Stomach (tissue), 9 donors: ENCODE results near the gene MGME1. TPM values are rescaled to one million over a fixed set of nuclear protein-coding genes. Genes with fewer than 3 reads are reported as not detected.

Experiments used
- DNase-seq, 2 donors: peaks; one replicate each; pipeline versions ENCODE4 v3.0.0 to v3.0.0-alpha.2; 2013 to 2019
- H3K27ac ChIP-seq, 5 donors: fragments of 200-600 bp in 4 of 5; sonication (generic) in 4 of 5; one replicate each; pipeline ENCODE4 v1.5.1; 2013 to 2019; ENCODE audit warnings: mild to moderate bottlenecking in 1 of 5, moderate library complexity in 1 of 5
- H3K27me3 ChIP-seq, 3 donors: fragments of 200-600 bp; sonication (generic); one replicate each; pipeline ENCODE4 v1.5.1; 2017 to 2019; ENCODE audit warnings: mixed run types in 1 of 3
- H3K36me3 ChIP-seq, 4 donors: fragments of 200-600 bp; sonication (generic); 1 replicate in 3 of 4; 2 replicates in 1 of 4; pipeline ENCODE4 v1.5.1; 2016 to 2019
- H3K4me1 ChIP-seq, 4 donors: fragments of 200-600 bp; sonication (generic); one replicate each; pipeline ENCODE4 v1.5.1; 2016 to 2019
- H3K4me3 ChIP-seq, 4 donors: fragments of 200-600 bp; sonication (generic) in 3 of 4; one replicate each; pipeline ENCODE4 v1.5.1; 2016 to 2019; ENCODE audit warnings: mild to moderate bottlenecking in 1 of 4
- H3K9me3 ChIP-seq, 4 donors: fragments of 200-600 bp; sonication (generic); one replicate each; pipeline ENCODE4 v1.5.1; 2016 to 2019
- EP300 ChIP-seq: sonication (generic); formaldehyde crosslinking; IDR thresholded peaks from one replicate; pipeline ENCODE4 v1.6.1; 2017; ENCODE audit warnings: antibody characterized with exemption
- POLR2A ChIP-seq, 4 donors: fragments of 450-650 bp; IDR thresholded peaks; one replicate each; pipeline ENCODE4 v1.6.1; 2016; ENCODE audit warnings: antibody characterized with exemption in 4 of 4, control low read depth in 2 of 4, mild to moderate bottlenecking in 1 of 4, moderate library complexity in 1 of 4
- POLR2AphosphoS5 ChIP-seq, 3 donors: sonication (generic); formaldehyde crosslinking; IDR thresholded peaks; one replicate each; pipeline ENCODE4 v1.6.1; 2016; ENCODE audit warnings: antibody characterized with exemption in 3 of 3
- WGBS, 5 donors: extraction: QIAGEN DNeasy Blood & Tissue Kit in 3 of 5; methylation state at CpG; one replicate each; pipeline versions ENCODE4 v1.1.5 to v1.1.7; 2013 to 2018; 5-methylcytosine and 5-hydroxymethylcytosine counted together
- intact Hi-C: fragments of 100-400 bp; cut with DNase I; formaldehyde crosslinking; loops from one replicate; pipeline ENCODE4 v1.15.1; 2023; ENCODE audit warnings: low total_unique reads
- polyA plus RNA-seq, 3 donors: library from polyadenylated mRNA; stranded (reverse); fragments of 200-250 nt; gene quantifications; one replicate each; pipeline ENCODE4 v1.2.3, GENCODE V29; 2013
- total RNA-seq, 5 donors: library from RNA; depleted of rRNA; stranded (reverse); fragments of >200 nt; gene quantifications; one replicate each; pipeline versions ENCODE4 v1.1.0 to v1.2.3, GENCODE V29; 2014 to 2016
- TF ChIP-seq, protein P1 (sequence below), 7 experiments: fragments of 450-650 bp in 4 of 7; fragments of 200-600 bp in 3 of 7; sonication (generic) in 3 of 7; IDR thresholded peaks; one replicate each; pipeline ENCODE4 v1.5.1; 2016 to 2019; ENCODE audit warnings: antibody characterized with exemption in 7 of 7, control low read depth in 2 of 7, mild to moderate bottlenecking in 1 of 7
- donor health status: healthy with polysubstance abuse.
- donor health status: Bipolar disorder and iron deficiency.
- donor health status: healthy.

Gene MGME1
- total and polyA plus RNA-seq, 8 donors: 2.3 to 19.1 (median 8.3) TPM

DNA sequence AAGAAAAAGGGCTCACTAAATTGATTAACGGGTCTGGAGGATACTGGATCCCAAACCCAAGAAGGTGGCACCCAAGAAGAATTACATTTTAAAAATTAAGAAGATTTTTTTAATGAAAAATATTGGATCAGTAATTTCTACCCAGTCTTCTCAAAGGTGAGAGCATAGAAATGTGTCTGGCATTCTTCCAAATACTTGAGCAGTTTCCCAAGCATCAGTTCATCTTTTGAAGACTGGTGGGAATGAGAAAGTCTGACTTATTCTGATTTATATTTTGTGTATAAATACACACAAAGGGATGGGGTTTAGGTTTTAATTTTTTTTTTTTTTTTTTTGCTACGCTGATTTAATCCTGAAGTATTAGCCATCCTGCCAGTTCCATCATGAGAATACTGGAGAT is 3.3 kb downstream of the MGME1 start:
- H3K27me3 ChIP-seq: no peaks in the 10 kb centered on the region
- no peak for DNase-seq
- TF ChIP-seq POLR2A (IDR thresholded peaks at IDR 0.05): no peak
- no peak for TF ChIP-seq POLR2AphosphoS5 (IDR thresholded peaks at IDR 0.05)
- no peak for TF ChIP-seq EP300
- TF ChIP-seq, protein P1, sequence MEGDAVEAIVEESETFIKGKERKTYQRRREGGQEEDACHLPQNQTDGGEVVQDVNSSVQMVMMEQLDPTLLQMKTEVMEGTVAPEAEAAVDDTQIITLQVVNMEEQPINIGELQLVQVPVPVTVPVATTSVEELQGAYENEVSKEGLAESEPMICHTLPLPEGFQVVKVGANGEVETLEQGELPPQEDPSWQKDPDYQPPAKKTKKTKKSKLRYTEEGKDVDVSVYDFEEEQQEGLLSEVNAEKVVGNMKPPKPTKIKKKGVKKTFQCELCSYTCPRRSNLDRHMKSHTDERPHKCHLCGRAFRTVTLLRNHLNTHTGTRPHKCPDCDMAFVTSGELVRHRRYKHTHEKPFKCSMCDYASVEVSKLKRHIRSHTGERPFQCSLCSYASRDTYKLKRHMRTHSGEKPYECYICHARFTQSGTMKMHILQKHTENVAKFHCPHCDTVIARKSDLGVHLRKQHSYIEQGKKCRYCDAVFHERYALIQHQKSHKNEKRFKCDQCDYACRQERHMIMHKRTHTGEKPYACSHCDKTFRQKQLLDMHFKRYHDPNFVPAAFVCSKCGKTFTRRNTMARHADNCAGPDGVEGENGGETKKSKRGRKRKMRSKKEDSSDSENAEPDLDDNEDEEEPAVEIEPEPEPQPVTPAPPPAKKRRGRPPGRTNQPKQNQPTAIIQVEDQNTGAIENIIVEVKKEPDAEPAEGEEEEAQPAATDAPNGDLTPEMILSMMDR (IDR thresholded peaks at IDR 0.05): no peak
- H3K27ac ChIP-seq: peak overlapping the region in 2 of 5 donors; percentile 15 to 97
- H3K4me3 ChIP-seq: peak overlapping the region in 3 of 4 donors; percentile 19 to 91 (median 90)
- intact Hi-C loops: no loop called here
- H3K9me3 ChIP-seq: no peaks in the 10 kb centered on the region
- H3K36me3 ChIP-seq: peaks cover 5 to 18% (median 17%) of the 10 kb centered on the region in 4 donors
- WGBS, 5 donors: 61 to 68% (median 64%) methylated on average over 2 of the region's 2 CpGs
- H3K4me1 ChIP-seq: peaks cover 32 to 55% (median 39%) of the 10 kb centered on the region in 4 donors

DNA sequence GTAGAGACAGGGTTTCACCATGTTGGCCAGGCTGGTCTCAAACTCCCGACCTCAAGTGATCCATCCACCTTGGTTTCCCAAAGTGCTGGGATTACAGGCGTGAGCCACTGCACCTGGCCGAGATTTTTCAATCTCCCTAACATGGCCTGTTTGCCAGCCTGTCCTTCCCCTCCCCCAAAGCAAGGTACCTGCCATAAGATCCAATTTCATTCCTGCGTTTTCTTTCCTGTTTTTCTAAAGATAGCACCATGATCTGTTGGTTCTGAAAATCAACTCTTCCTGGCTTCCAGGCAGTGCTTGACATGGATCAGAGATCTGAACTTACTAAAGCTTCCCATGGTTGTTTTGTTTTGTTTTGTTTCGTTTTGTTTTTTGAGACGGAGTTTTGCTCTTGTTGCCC is 7.5 kb downstream of the MGME1 start:
- no peak overlapping the region for H3K27ac ChIP-seq
- no peak for DNase-seq
- 92 to 95% (median 93%) methylated on average over 6 of the region's 6 CpGs for WGBS, 5 donors
- no peaks in the 10 kb centered on the region for H3K27me3 ChIP-seq
- H3K36me3 ChIP-seq: peaks cover 5 to 42% (median 38%) of the 10 kb centered on the region in 4 donors
- no peak overlapping the region for H3K4me3 ChIP-seq
- TF ChIP-seq POLR2A (IDR thresholded peaks at IDR 0.05) (no peak), EP300 (no peak), POLR2AphosphoS5 (IDR thresholded peaks at IDR 0.05) (no peak)
- TF ChIP-seq, protein P1 (IDR thresholded peaks at IDR 0.05): no peak
- intact Hi-C loops: no loop called here
- H3K9me3 ChIP-seq: no peaks in the 10 kb centered on the region
- peaks cover 15 to 33% (median 23%) of the 10 kb centered on the region in 4 donors for H3K4me1 ChIP-seq

GRCh38 chr20:17985388-17986018 is 16.7 kb downstream of the MGME1 start:
- no peaks in the 10 kb centered on the region for H3K9me3 ChIP-seq
- H3K4me1 ChIP-seq: peaks cover 0 to 27% (median 6%) of the 10 kb centered on the region in 4 donors
- no peak for TF ChIP-seq POLR2AphosphoS5 (IDR thresholded peaks at IDR 0.05)
- no peak for TF ChIP-seq EP300
- TF ChIP-seq, protein P1 (IDR thresholded peaks at IDR 0.05): no peak
- no peak for TF ChIP-seq POLR2A (IDR thresholded peaks at IDR 0.05)
- WGBS, 5 donors: 84 to 94% (median 91%) methylated on average over 7 of the region's 7 CpGs
- H3K4me3 ChIP-seq: no peak overlapping the region
- H3K27ac ChIP-seq: no peak overlapping the region
- H3K27me3 ChIP-seq: no peaks in the 10 kb centered on the region
- intact Hi-C loops: no loop called here
- no peak for DNase-seq
- peaks cover 0 to 46% (median 27%) of the 10 kb centered on the region in 4 donors for H3K36me3 ChIP-seq

DNA sequence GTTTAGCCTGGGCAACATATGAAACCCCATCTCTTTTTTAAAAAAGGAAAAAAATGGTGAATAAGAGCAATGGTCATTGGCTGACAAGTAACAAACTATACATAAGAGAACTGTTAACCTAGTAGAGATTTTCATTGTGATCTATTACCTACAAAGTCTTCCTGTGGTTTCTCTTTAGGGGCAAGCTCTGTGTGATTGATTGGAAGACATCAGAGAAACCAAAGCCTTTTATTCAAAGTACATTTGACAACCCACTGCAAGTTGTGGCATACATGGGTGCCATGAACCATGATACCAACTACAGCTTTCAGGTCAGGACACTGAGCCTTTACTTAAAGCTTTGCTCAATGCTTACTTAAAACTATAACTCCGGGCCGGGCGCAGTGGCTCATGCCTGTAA is 19.2 kb downstream of the MGME1 start:
- 88 to 96% (median 94%) methylated on average over 3 of the region's 3 CpGs for WGBS, 5 donors
- no peak for DNase-seq
- intact Hi-C loops: no loop called here
- Histone ChIP-seq H3K27ac (no peak overlapping the region), H3K4me1 (peaks cover 0 to 38% (median 9%) of the 10 kb centered on the region in 4 donors), H3K4me3 (no peak overlapping the region), H3K27me3 (no peaks in the 10 kb centered on the region), H3K9me3 (no peaks in the 10 kb centered on the region), H3K36me3 (peaks cover 0 to 37% (median 27%) of the 10 kb centered on the region in 4 donors)
- TF ChIP-seq EP300 (no peak), POLR2A (IDR thresholded peaks at IDR 0.05) (no peak), POLR2AphosphoS5 (IDR thresholded peaks at IDR 0.05) (no peak)
- TF ChIP-seq, protein P1 (IDR thresholded peaks at IDR 0.05): no peak
